ENCODE measurements around the gene CASP6.

DNA sequence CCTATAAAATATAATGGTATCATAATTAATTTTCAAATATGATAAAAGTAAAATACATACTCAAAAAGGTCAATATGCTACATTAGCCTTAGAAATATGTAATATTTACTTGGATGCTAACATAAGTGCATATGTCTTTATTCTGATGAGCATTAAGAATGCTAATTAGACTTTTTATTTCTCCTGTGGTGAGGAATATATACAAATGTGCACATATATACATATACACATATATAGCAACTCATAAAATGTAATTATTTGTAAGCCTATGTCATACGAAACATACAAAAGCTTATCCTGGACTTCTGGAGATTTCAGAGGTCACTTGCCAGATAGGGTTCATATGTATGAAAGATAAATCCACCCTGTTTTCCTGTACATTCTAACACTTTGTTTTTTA, 15.5 kb upstream of the CASP6 start:
- TF ChIP-seq, protein P1, sequence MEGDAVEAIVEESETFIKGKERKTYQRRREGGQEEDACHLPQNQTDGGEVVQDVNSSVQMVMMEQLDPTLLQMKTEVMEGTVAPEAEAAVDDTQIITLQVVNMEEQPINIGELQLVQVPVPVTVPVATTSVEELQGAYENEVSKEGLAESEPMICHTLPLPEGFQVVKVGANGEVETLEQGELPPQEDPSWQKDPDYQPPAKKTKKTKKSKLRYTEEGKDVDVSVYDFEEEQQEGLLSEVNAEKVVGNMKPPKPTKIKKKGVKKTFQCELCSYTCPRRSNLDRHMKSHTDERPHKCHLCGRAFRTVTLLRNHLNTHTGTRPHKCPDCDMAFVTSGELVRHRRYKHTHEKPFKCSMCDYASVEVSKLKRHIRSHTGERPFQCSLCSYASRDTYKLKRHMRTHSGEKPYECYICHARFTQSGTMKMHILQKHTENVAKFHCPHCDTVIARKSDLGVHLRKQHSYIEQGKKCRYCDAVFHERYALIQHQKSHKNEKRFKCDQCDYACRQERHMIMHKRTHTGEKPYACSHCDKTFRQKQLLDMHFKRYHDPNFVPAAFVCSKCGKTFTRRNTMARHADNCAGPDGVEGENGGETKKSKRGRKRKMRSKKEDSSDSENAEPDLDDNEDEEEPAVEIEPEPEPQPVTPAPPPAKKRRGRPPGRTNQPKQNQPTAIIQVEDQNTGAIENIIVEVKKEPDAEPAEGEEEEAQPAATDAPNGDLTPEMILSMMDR (IDR thresholded peaks at IDR 0.05) = no peak
- TF ChIP-seq EZH2 (IDR thresholded peaks at IDR 0.05; ENCODE audit: borderline replicate concordance, insufficient read depth, low read depth, low read length, poor library complexity, severe bottlenecking) = no peak
